OCI-LY3 (cell line): ENCODE measurements around the gene TNRC18.
"Not testable (repeated sequence)": the region's sequence is repeated elsewhere in the genome, so short reads cannot be mapped to it uniquely, and the experiment has no call there.

Source experiments
- H2AFZ ChIP-seq: fragments of 200-600, 300-600 bp; shearing (Covaris generic); 2 replicates; pipeline ENCODE4 v1.6.0; 2014; ENCODE audit warnings: antibody characterized with exemption, low read depth, low read length
- H3K27ac ChIP-seq: fragments of 200-600, 300-600 bp; sonication (generic); 2 replicates; pipeline ENCODE4 v1.5.1; 2014; ENCODE audit warnings: mild to moderate bottlenecking, low read length, moderate library complexity, mixed read lengths
- H3K27me3 ChIP-seq: fragments of 200-600, 300-600 bp; sonication (generic); 2 replicates; pipeline ENCODE4 v1.6.1; 2014; ENCODE audit warnings: low read depth, low read length, mixed read lengths
- H3K36me3 ChIP-seq: fragments of 200-600, 300-600 bp; sonication (generic); replicated peaks from 2 replicates; pipeline ENCODE3; 2014; ENCODE audit warnings: low read depth, low read length, mixed read lengths
- H3K4me1 ChIP-seq: fragments of 300-600, 200-600 bp; sonication (generic); 2 replicates; pipeline ENCODE4 v1.6.1; 2014; ENCODE audit warnings: low read length, mixed read lengths
- H3K4me2 ChIP-seq: fragments of 200-600, 300-600 bp; sonication (generic); 2 replicates; pipeline ENCODE4 v1.6.1; 2014; ENCODE audit warnings: low read length, mixed read lengths
- H3K4me3 ChIP-seq: fragments of 300-600, 200-600 bp; sonication (generic); 2 replicates; pipeline ENCODE4 v1.5.1; 2014; ENCODE audit warnings: antibody characterized with exemption, mild to moderate bottlenecking, low read length, moderate library complexity
- H3K79me2 ChIP-seq: fragments of 300-600, 200-600 bp; shearing (Covaris generic); 2 replicates; pipeline ENCODE4 v1.6.1; 2014; ENCODE audit warnings: mild to moderate bottlenecking, low read length, mixed read lengths
- H3K9ac ChIP-seq: fragments of 300-600, 200-600 bp; shearing (Covaris generic); 2 replicates; pipeline ENCODE4 v1.6.0; 2014; ENCODE audit warnings: mild to moderate bottlenecking, low read length, moderate library complexity
- H3K9me3 ChIP-seq: fragments of 200-600, 300-600 bp; shearing (Covaris generic); 2 replicates; pipeline ENCODE4 v1.6.1; 2014; ENCODE audit warnings: low read length, mixed read lengths; ENCODE audit not compliant: insufficient read depth
- H4K20me1 ChIP-seq: fragments of 200-600, 300-600 bp; sonication (generic); 2 replicates; pipeline ENCODE4 v1.6.1; 2016; ENCODE audit warnings: low read length, mixed read lengths; ENCODE audit not compliant: insufficient read depth
- EZH2phosphoT487 ChIP-seq: fragments of 200-600 bp; shearing (Covaris generic); IDR thresholded peaks from 2 replicates; pipeline ENCODE4 v1.6.1; 2018; ENCODE audit warnings: antibody characterized with exemption, mixed run types, low read depth
- TF ChIP-seq, protein P1 (sequence below): fragments of 200-600, 300-600 bp; sonication (generic); IDR thresholded peaks from 2 replicates; pipeline ENCODE4 v1.5.1; 2014; ENCODE audit warnings: antibody characterized with exemption, low read length, low read depth

The TNRC18 gene

DNA sequence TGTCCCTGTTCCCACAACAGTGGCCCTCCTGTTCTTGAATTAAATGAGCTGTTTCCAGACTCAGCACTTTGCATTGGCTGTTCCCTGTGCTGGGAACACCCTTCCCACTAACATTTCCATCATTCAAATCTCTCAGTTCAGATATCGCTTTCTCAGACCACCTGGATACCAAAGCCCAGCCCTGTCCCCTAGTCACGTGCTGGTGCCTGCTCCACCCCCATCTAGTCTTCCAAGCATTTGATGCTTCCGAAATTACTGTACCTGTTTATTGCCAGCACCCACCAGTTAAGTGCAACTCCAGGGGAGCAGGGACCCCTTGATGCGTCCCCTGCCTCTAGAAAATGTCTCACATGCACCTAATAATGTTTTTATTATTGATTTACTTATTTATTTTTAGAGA, 143.9 kb downstream of the TNRC18 start:
- Histone ChIP-seq H3K4me1 (no peaks in the 10 kb centered on the region), H3K4me2 (no peak overlapping the region), H3K79me2 (no peaks in the 10 kb centered on the region), H3K36me3 (no peaks in the 10 kb centered on the region), H3K9ac (no peak overlapping the region), H3K9me3 (no peaks in the 10 kb centered on the region), H3K27me3 (no peaks in the 10 kb centered on the region), H4K20me1 (no peaks in the 10 kb centered on the region), H2AFZ (no peak overlapping the region), H3K27ac (no peak overlapping the region), H3K4me3 (no peak overlapping the region)
- TF ChIP-seq EZH2phosphoT487 = no peak
- TF ChIP-seq, protein P1, sequence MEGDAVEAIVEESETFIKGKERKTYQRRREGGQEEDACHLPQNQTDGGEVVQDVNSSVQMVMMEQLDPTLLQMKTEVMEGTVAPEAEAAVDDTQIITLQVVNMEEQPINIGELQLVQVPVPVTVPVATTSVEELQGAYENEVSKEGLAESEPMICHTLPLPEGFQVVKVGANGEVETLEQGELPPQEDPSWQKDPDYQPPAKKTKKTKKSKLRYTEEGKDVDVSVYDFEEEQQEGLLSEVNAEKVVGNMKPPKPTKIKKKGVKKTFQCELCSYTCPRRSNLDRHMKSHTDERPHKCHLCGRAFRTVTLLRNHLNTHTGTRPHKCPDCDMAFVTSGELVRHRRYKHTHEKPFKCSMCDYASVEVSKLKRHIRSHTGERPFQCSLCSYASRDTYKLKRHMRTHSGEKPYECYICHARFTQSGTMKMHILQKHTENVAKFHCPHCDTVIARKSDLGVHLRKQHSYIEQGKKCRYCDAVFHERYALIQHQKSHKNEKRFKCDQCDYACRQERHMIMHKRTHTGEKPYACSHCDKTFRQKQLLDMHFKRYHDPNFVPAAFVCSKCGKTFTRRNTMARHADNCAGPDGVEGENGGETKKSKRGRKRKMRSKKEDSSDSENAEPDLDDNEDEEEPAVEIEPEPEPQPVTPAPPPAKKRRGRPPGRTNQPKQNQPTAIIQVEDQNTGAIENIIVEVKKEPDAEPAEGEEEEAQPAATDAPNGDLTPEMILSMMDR = no peak

DNA sequence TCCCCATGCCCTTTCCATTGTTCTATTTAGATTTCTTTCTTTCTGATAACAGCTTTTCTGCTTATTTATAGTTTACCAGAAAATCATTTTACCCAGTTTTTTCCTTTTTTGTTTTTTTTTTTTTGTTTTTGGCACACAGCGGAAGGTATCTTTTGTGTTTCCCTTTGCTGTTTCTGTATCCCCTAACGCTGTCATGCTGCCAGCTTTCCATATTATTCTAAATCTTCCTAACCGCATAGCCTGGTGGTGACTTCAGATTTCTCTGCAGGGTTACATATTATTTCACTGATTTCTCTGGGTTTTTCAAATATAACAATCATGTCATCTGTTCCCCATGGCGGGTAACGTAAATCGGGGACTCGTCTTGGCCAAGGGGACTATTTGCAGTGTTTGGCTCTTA, 144.9 kb downstream of the TNRC18 start:
- no peaks in the 10 kb centered on the region for H3K4me1 ChIP-seq
- no peaks in the 10 kb centered on the region for H4K20me1 ChIP-seq
- no peaks in the 10 kb centered on the region for H3K9me3 ChIP-seq
- H3K9ac ChIP-seq = no peak overlapping the region
- H3K36me3 ChIP-seq = no peaks in the 10 kb centered on the region
- no peak overlapping the region for H3K4me2 ChIP-seq
- no peak overlapping the region for H3K4me3 ChIP-seq
- no peak overlapping the region for H3K27ac ChIP-seq
- TF ChIP-seq EZH2phosphoT487 = no peak
- TF ChIP-seq, protein P1 = no peak
- H3K79me2 ChIP-seq = no peaks in the 10 kb centered on the region
- H3K27me3 ChIP-seq = no peaks in the 10 kb centered on the region
- no peak overlapping the region for H2AFZ ChIP-seq

DNA sequence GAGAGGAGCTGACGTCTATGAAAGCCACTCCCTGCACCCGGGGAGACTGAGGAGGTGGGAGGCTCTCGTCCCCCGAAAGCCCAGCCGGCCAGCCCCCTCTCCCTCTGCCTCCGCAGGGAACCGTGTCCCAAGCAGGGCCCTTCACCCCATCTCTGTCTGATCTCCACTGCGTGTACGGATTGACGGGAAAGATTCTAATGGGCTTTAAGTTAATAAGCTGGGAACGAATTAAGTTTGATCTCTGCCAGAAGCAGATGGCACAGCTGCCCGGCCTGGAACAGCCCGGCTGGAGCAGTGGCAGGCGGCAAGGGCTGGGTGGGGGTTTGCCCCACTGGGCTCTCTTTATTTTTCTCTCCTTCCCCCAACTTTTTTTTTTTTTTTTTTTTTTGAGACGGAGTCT, 147.0 kb downstream of the TNRC18 start:
- Histone ChIP-seq H3K4me2 (no peak overlapping the region), H3K27ac (no peak overlapping the region), H3K27me3 (no peaks in the 10 kb centered on the region), H3K9me3 (no peaks in the 10 kb centered on the region), H3K9ac (no peak overlapping the region), H4K20me1 (no peaks in the 10 kb centered on the region), H3K36me3 (no peaks in the 10 kb centered on the region), H3K79me2 (no peaks in the 10 kb centered on the region), H2AFZ (no peak overlapping the region), H3K4me3 (no peak overlapping the region), H3K4me1 (no peaks in the 10 kb centered on the region)
- no peak for TF ChIP-seq EZH2phosphoT487
- TF ChIP-seq, protein P1 = no peak

DNA sequence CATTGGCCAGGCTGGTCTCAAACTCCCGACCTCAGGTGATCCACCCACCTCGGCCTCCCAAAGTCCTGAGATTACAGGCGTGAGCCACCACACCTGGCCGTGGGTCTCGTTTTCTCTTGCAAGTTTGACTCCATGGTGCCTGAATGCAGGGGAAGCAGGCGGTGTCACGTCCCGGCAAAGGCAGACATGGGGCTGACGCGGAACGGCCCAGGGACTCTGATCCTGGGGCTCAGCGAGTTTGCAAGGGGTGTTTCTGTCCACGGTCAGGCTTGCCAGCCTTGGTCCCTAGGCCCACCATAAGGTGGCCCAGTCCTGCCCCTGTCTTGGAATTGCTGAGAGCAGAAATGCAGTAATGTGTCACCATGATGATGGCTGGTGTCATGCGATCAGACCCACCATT, 147.5 kb downstream of the TNRC18 start:
- not testable (repeated sequence) for H3K9me3 ChIP-seq, H3K27ac ChIP-seq, H3K9ac ChIP-seq, H4K20me1 ChIP-seq, H3K79me2 ChIP-seq, H3K4me1 ChIP-seq, H3K4me2 ChIP-seq, H3K36me3 ChIP-seq, H3K4me3 ChIP-seq, H2AFZ ChIP-seq, H3K27me3 ChIP-seq

DNA sequence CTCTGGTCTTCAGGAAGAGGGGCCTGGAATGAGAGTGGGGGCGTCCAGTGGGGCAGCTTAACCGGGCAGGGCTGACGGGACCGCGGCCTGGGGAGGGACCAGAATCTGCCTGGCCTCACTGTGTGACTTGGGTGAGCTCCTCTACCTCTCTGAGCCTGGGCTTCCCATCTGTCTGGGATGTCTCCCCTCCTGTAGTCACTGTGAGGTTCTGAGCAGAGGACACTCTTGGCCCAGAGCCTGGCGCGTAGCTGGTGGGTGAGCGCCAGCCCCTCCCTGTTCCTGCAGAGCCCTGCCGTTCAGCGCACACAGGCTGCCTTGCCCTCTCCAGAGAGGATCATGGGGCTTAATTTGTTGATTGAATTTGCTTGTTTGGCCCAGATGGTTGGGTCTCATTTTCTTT, 148.1 kb downstream of the TNRC18 start:
- not testable (repeated sequence) for H3K4me3 ChIP-seq, H4K20me1 ChIP-seq, H3K9ac ChIP-seq, H3K4me1 ChIP-seq, H3K27ac ChIP-seq, H3K79me2 ChIP-seq, H3K4me2 ChIP-seq, H3K36me3 ChIP-seq, H2AFZ ChIP-seq, H3K9me3 ChIP-seq, H3K27me3 ChIP-seq

DNA sequence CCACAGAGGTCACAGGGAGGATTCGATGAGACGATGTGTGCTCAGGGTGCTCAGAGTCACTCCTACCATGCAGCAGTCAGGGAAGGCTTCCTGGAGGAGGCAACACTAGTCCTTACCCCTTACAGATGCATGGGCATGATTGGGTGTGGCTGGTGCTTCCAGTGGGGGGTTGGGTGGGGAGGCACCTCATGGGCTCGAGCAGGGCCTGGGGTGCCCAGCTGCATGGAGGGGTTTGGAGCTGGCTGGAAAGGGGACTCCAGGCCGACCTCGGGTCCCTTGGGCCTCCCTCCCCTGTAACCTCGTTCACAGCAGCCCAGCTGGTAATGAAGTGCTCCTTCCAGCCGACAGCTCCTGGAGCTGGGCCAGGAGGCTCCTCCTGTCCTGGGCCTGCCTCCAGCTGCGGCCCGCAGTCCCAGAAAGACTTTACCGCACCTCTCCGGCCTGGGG, 148.6 kb downstream of the TNRC18 start:
- not testable (repeated sequence) for H3K4me1 ChIP-seq, H3K79me2 ChIP-seq, H3K4me3 ChIP-seq, H3K9ac ChIP-seq, H4K20me1 ChIP-seq, H3K4me2 ChIP-seq, H3K36me3 ChIP-seq, H3K27ac ChIP-seq, H3K9me3 ChIP-seq, H2AFZ ChIP-seq, H3K27me3 ChIP-seq
